H1 (cell line): ENCODE measurements around the gene TXK. TPM values are rescaled to one million over a fixed set of nuclear protein-coding genes. Genes with fewer than 3 reads are reported as not detected.

ENCODE experiments used
- CTCF ChIA-PET: fragments of 300-600 bp; sonication (Branson Sonifier 250); formaldehyde crosslinking; loops from one replicate; lab custom pipeline; 2021; ENCODE audit not compliant: partially characterized antibody; lab: Charles Lee
- POLR2A ChIA-PET: fragments of 300-600 bp; sonication (Branson Sonifier 250); formaldehyde crosslinking; loops from one replicate; lab custom pipeline; 2021; ENCODE audit warnings: inconsistent platforms; ENCODE audit not compliant: partially characterized antibody; lab: Charles Lee
- DNase-seq, 2 experiments: peaks; one replicate each; pipeline versions ENCODE4 v3.0.0 to v3.0.0-alpha.2; 2010 to 2022; ENCODE audit warnings: low spot score in 2 of 2, low read depth in 1 of 2, mixed read lengths in 1 of 2
- FAIRE-seq: peaks from 2 replicates; lab custom pipeline; 2011; peaks lifted over from hg19 to GRCh38; lab: Jason Lieb, UNC
- H2AFZ ChIP-seq: 2 replicates; pipeline ENCODE4 v1.8.1; 2012; ENCODE audit warnings: low read length, inconsistent platforms
- H2AK5ac ChIP-seq: 2 replicates; pipeline ENCODE4 v1.6.1; 2013; ENCODE audit warnings: low read depth, low read length
- H2BK120ac ChIP-seq: replicated peaks from 2 replicates; pipeline ENCODE3; 2013; ENCODE audit warnings: low read depth, low read length, inconsistent platforms
- H2BK12ac ChIP-seq: 2 replicates; pipeline ENCODE4 v1.6.1; 2013; ENCODE audit warnings: low read depth, low read length
- H2BK15ac ChIP-seq: 2 replicates; pipeline ENCODE4 v1.6.1; 2013; ENCODE audit warnings: low read length
- H2BK20ac ChIP-seq: 2 replicates; pipeline ENCODE4 v1.6.1; 2013; ENCODE audit warnings: low read length
- H2BK5ac ChIP-seq: 2 replicates; pipeline ENCODE4 v1.6.1; 2013; ENCODE audit warnings: low read depth, low read length
- H3K14ac ChIP-seq: 2 replicates; pipeline ENCODE4 v1.6.1; 2013; ENCODE audit warnings: inconsistent platforms; ENCODE audit not compliant: insufficient read length
- H3K18ac ChIP-seq: 2 replicates; pipeline ENCODE4 v1.6.1; 2013; ENCODE audit warnings: low read length; ENCODE audit errors: extremely low read depth
- H3K23ac ChIP-seq: 2 replicates; pipeline ENCODE4 v1.6.1; 2013; ENCODE audit warnings: inconsistent platforms; ENCODE audit not compliant: insufficient read length
- H3K23me2 ChIP-seq: 2 replicates; pipeline ENCODE4 v1.6.1; 2013; ENCODE audit warnings: low read depth, low read length
- H3K27ac ChIP-seq: 2 replicates; pipeline ENCODE4 v1.6.1; 2011; ENCODE audit warnings: low read depth, low read length, inconsistent platforms
- H3K27me3 ChIP-seq, 4 experiments: replicated peaks in 1 of 4; 1 replicate in 1 of 4; 2 replicates in 3 of 4; pipeline versions ENCODE4 v1.6.1 to v1.8.1; 2011 to 2013; ENCODE audit warnings: low read length in 3 of 4, mild to moderate bottlenecking in 3 of 4, inconsistent platforms in 2 of 4, mixed read lengths in 2 of 4, moderate library complexity in 1 of 4; ENCODE audit not compliant: control insufficient read depth in 3 of 4, insufficient read depth in 3 of 4; ENCODE audit errors: extremely low read depth in 1 of 4
- H3K36me3 ChIP-seq, 4 experiments: 2 replicates each; pipeline versions ENCODE4 v1.6.1 to v1.8.1; 2011 to 2013; ENCODE audit warnings: mild to moderate bottlenecking in 4 of 4, low read length in 3 of 4, moderate library complexity in 2 of 4, control low read depth in 1 of 4, inconsistent platforms in 1 of 4; ENCODE audit not compliant: insufficient read depth in 4 of 4, control insufficient read depth in 2 of 4
- H3K4ac ChIP-seq: replicated peaks from 2 replicates; pipeline ENCODE3; 2013; ENCODE audit warnings: low read length, low read depth, mixed read lengths, inconsistent platforms; ENCODE audit not compliant: insufficient read length
- H3K4me1 ChIP-seq, 4 experiments: replicated peaks in 1 of 4; 1 replicate in 1 of 4; 2 replicates in 3 of 4; pipeline versions ENCODE4 v1.6.1 to v1.8.1; 2011 to 2013; ENCODE audit warnings: low read length in 3 of 4, inconsistent platforms in 2 of 4, mixed read lengths in 1 of 4; ENCODE audit not compliant: insufficient read depth in 4 of 4, control insufficient read depth in 3 of 4
- H3K4me2 ChIP-seq, 2 experiments: 2 replicates each; pipeline versions ENCODE4 v1.6.1 to v1.8.1; 2011 to 2013; ENCODE audit warnings: low read depth in 2 of 2, low read length in 2 of 2, control low read depth in 1 of 2, inconsistent platforms in 1 of 2, mild to moderate bottlenecking in 1 of 2; ENCODE audit not compliant: insufficient read depth in 1 of 2
- H3K4me3 ChIP-seq, 4 experiments: fragments of 200-600, 300-600 bp in 1 of 4; sonication (generic), shearing (Covaris generic), sonication (Bioruptor Twin) in 1 of 4; 2 replicates each; pipeline versions ENCODE4 v1.5.1 to v1.8.1; 2011 to 2016; ENCODE audit warnings: low read length in 4 of 4, low read depth in 3 of 4, control low read depth in 2 of 4, inconsistent platforms in 2 of 4, mild to moderate bottlenecking in 2 of 4, mixed read lengths in 1 of 4, moderate library complexity in 1 of 4; ENCODE audit not compliant: insufficient read depth in 2 of 4; ENCODE audit errors: extremely low read depth in 1 of 4
- H3K56ac ChIP-seq: replicated peaks from 2 replicates; pipeline ENCODE3; 2013; ENCODE audit warnings: low read depth, mild to moderate bottlenecking, mixed read lengths, low read length, inconsistent platforms; ENCODE audit not compliant: insufficient read length
- H3K79me1 ChIP-seq: 2 replicates; pipeline ENCODE4 v1.6.1; 2013; ENCODE audit warnings: low read depth, low read length, control low read depth
- H3K79me2 ChIP-seq, 2 experiments: 2 replicates each; pipeline versions ENCODE4 v1.6.1 to v1.8.1; 2012 to 2013; ENCODE audit warnings: low read length in 2 of 2, mild to moderate bottlenecking in 2 of 2, inconsistent platforms in 1 of 2; ENCODE audit not compliant: insufficient read depth in 2 of 2, control insufficient read depth in 1 of 2
- H3K9ac ChIP-seq, 4 experiments: replicated peaks in 1 of 4; 1 replicate in 1 of 4; 2 replicates in 3 of 4; pipeline versions ENCODE4 v1.6.1 to v1.8.1; 2011 to 2013; ENCODE audit warnings: low read depth in 3 of 4, low read length in 3 of 4, control low read depth in 2 of 4, mild to moderate bottlenecking in 2 of 4, moderate library complexity in 2 of 4, inconsistent platforms in 1 of 4; ENCODE audit errors: extremely low read depth in 1 of 4
- H3K9me3 ChIP-seq, 2 experiments: 2 replicates each; pipeline versions ENCODE4 v1.6.1 to v1.8.1; 2012 to 2013; ENCODE audit warnings: mild to moderate bottlenecking in 2 of 2, moderate library complexity in 2 of 2, control low read depth in 1 of 2, inconsistent platforms in 1 of 2, low read depth in 1 of 2, low read length in 1 of 2, mixed read lengths in 1 of 2; ENCODE audit not compliant: insufficient read depth in 2 of 2
- H4K20me1 ChIP-seq, 2 experiments: replicated peaks in 1 of 2; 2 replicates each; pipeline versions ENCODE3 to v1.8.1; 2011 to 2013; ENCODE audit warnings: inconsistent platforms in 2 of 2, low read length in 2 of 2, mild to moderate bottlenecking in 1 of 2; ENCODE audit not compliant: insufficient read depth in 2 of 2, control insufficient read depth in 1 of 2
- H4K5ac ChIP-seq: 2 replicates; pipeline ENCODE4 v1.6.1; 2013; ENCODE audit warnings: low read length, low read depth, mixed read lengths, inconsistent platforms; ENCODE audit not compliant: insufficient read length
- H4K8ac ChIP-seq: 2 replicates; pipeline ENCODE4 v1.8.0; 2013; ENCODE audit warnings: mild to moderate bottlenecking, moderate library complexity, low read length, inconsistent platforms; ENCODE audit not compliant: insufficient read depth; ENCODE audit errors: extremely low read depth
- H4K91ac ChIP-seq: replicated peaks from 2 replicates; pipeline ENCODE3; 2013; ENCODE audit warnings: low read length, mixed read lengths, inconsistent platforms; ENCODE audit not compliant: insufficient read length
- RAD21 ChIP-seq, 2 experiments: IDR thresholded peaks in 1 of 2; conservative IDR thresholded peaks in 1 of 2; 2 replicates each; pipeline ENCODE4 v1.6.1; 2011; ENCODE audit warnings: low read depth in 2 of 2, low read length in 2 of 2, improper control_type of control experiment in 1 of 2, inconsistent platforms in 1 of 2, mild to moderate bottlenecking in 1 of 2, moderate library complexity in 1 of 2
- SAP30 ChIP-seq: fragments of 300-600 bp; sonication (generic); IDR thresholded peaks from 2 replicates; pipeline ENCODE4 v1.7.1; 2012; ENCODE audit warnings: low read length, moderate library complexity, mild to moderate bottlenecking, inconsistent platforms; ENCODE audit not compliant: insufficient read depth, insufficient replicate concordance
- SIRT6 ChIP-seq: IDR thresholded peaks from one replicate; pipeline ENCODE4 v1.7.1; 2012; ENCODE audit warnings: low read length, inconsistent platforms
- SIX5 ChIP-seq: IDR thresholded peaks from 2 replicates; pipeline ENCODE4 v1.6.1; 2011; ENCODE audit warnings: mild to moderate bottlenecking, low read depth, low read length
- TCF12 ChIP-seq: IDR thresholded peaks from 2 replicates; pipeline ENCODE4 v1.6.1; 2011; ENCODE audit warnings: low read depth, mild to moderate bottlenecking, low read length
- whole genome bisulfite sequencing, 2 experiments: shearing (Covaris generic) in 1 of 2; methylation state at CpG; one replicate each; pipeline versions ENCODE4 v1.1.6 to v1.1.7; 2013 to 2015; ENCODE audit warnings: low lambda C conversion rate in 2 of 2, mixed read lengths in 2 of 2, inconsistent platforms in 1 of 2, low coverage in 1 of 2, missing lambda C conversion rate in 1 of 2; ENCODE audit not compliant: insufficient replicate concordance in 2 of 2, insufficient coverage in 1 of 2, insufficient read length in 1 of 2; ENCODE audit errors: extremely low coverage in 1 of 2, missing lambda C conversion rate in 1 of 2; 5-methylcytosine and 5-hydroxymethylcytosine counted together
- polyA plus RNA-seq, 7 experiments: library from polyadenylated mRNA; depleted of rRNA in 3 of 7; stranded (reverse) in 5 of 7; unstranded in 2 of 7; fragments of >200 nt in 5 of 7; fragments of 200-250 nt in 2 of 7; gene quantifications; 1 replicate in 5 of 7; 2 replicates in 1 of 7; 4 replicates in 1 of 7; pipeline versions ENCODE4 v1.2.1 to v1.2.3, GENCODE V29; 2011 to 2013; ENCODE audit warnings: missing spikeins in 2 of 7, mixed read lengths in 2 of 7
- total RNA-seq: library from RNA; stranded (reverse); fragmentation: NEBNext Ultra II Directional; extraction: Animal tissue kit (Norgen Biotek cat#: 25700); gene quantifications from 2 replicates; pipeline ENCODE4 v1.2.1, GENCODE V29; 2021

The TXK gene
- total and polyA plus RNA-seq, 2 of the 8 experiments (the other 6 are each of a cell fraction or from before 2014, with no cell fraction given): not detected

DNA sequence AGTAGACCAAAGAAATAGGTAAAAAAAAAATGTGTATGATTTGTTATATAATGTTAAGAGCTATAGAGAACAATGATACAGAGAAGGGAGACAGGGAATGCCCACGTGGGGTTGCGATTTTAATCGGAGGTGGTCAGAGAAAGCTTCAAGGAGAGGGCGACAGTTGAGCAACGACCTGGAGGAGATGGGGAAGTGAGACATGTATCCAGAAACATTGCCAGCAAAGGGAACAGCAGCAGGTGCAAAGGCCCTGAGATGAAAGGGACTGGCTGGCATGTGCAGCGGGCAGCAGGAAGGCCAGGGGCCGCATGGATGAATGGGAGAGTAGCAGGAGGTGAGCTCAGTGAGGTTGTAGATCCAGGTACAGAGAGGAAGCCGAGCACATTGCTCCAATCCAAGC is 84.6 kb downstream of the TXK start:
- Histone ChIP-seq H4K20me1 (no peaks in the 10 kb centered on the region), H3K27me3 (no peaks in the 10 kb centered on the region), H3K4me3 (no peak overlapping the region), H2BK15ac (no peak overlapping the region), H3K56ac (no peak overlapping the region), H2BK5ac (no peak overlapping the region), H4K91ac (no peak overlapping the region), H3K9me3 (no peaks in the 10 kb centered on the region), H3K18ac (no peak overlapping the region), H3K23ac (no peak overlapping the region)
- no peak for DNase-seq
- TF ChIP-seq RAD21 (IDR thresholded peaks at IDR 0.05 in 1 of 2, conservative IDR thresholded peaks at IDR 0.05 in 1 of 2; ENCODE audit: low read depth in 2 of 2, low read length in 2 of 2) (no peak), SIRT6 (no peak), TCF12 (no peak), SIX5 (no peak), SAP30 (no peak)
- TF ChIP-seq, all 59 proteins: peak for 0
- POLR2A ChIA-PET: no interaction called here
- Histone ChIP-seq H2AK5ac (no peak overlapping the region), H4K5ac (no peak overlapping the region), H4K8ac (no peak overlapping the region), H2BK120ac (no peak overlapping the region), H3K4me2 (no peak overlapping the region), H2BK12ac (no peak overlapping the region), H3K79me1 (no peaks in the 10 kb centered on the region), H3K4ac (no peak overlapping the region), H3K79me2 (no peaks in the 10 kb centered on the region), H3K27ac (no peak overlapping the region), H3K23me2 (no peaks in the 10 kb centered on the region), H3K36me3 (no peaks in the 10 kb centered on the region), H3K9ac (no peak overlapping the region), H3K4me1 (no peaks in the 10 kb centered on the region), H2AFZ (no peak overlapping the region), H2BK20ac (no peak overlapping the region), H3K14ac (no peak overlapping the region)
- no peak for FAIRE-seq
- WGBS, 2 experiments: 92% methylated on average over 8 of the region's 8 CpGs; no CpG with 5 or more reads in 1 of the 2 experiments
- CTCF ChIA-PET: interaction anchor here (0.6 to 2.8 kb wide), 7 partner anchors 9 to 60 kb away, joined by 3 to 26 read pairs (median 3); no protein-coding TSS in a partner anchor
